Keratinocyte (primary cell): Measurements from ENCODE around the gene TCERG1L. TPM values are rescaled to one million over a fixed set of nuclear protein-coding genes. Genes with fewer than 3 reads are reported as not detected.

Experiments
- DNase-seq: peaks from one replicate; pipeline ENCODE4 v3.0.0-alpha.2; 2011; ENCODE audit warnings: low read depth, missing footprints, low spot score
- FAIRE-seq: peaks from 2 replicates; lab custom pipeline; 2011; peaks lifted over from hg19 to GRCh38; lab: Jason Lieb, UNC
- H2AFZ ChIP-seq: 2 replicates; pipeline ENCODE4 v1.6.0; 2012; ENCODE audit warnings: low read length, control low read depth, inconsistent platforms; ENCODE audit not compliant: control insufficient read depth
- H3K27ac ChIP-seq: 2 replicates; pipeline ENCODE4 v1.5.1; 2011; ENCODE audit warnings: low read length; ENCODE audit not compliant: control insufficient read depth, insufficient read depth
- H3K27me3 ChIP-seq: 3 replicates; pipeline ENCODE4 v1.6.0; 2011; ENCODE audit warnings: low read length; ENCODE audit not compliant: control insufficient read depth, insufficient read depth; ENCODE audit errors: extremely low read depth
- H3K36me3 ChIP-seq, 2 experiments: 2 replicates in 1 of 2; 3 replicates in 1 of 2; pipeline ENCODE4 v1.5.1; 2011; ENCODE audit warnings: low read length in 2 of 2, mild to moderate bottlenecking in 1 of 2; ENCODE audit not compliant: control insufficient read depth in 2 of 2, insufficient read depth in 2 of 2; ENCODE audit errors: extremely low read depth in 1 of 2
- H3K4me1 ChIP-seq: 3 replicates; pipeline ENCODE4 v1.5.1; 2011; ENCODE audit warnings: low read length; ENCODE audit not compliant: control insufficient read depth, insufficient read depth; ENCODE audit errors: extremely low read depth
- H3K4me2 ChIP-seq: 3 replicates; pipeline ENCODE4 v1.6.0; 2011; ENCODE audit warnings: low read depth, low read length; ENCODE audit not compliant: control insufficient read depth, insufficient read depth; ENCODE audit errors: extremely low read depth
- H3K4me3 ChIP-seq, 3 experiments: fragments of 200-600 bp in 1 of 3; sonication (generic) in 1 of 3; 2 replicates in 2 of 3; 3 replicates in 1 of 3; pipeline ENCODE4 v1.5.1; 2011 to 2016; ENCODE audit warnings: low read length in 3 of 3, mild to moderate bottlenecking in 3 of 3, control low read depth in 2 of 3, inconsistent platforms in 1 of 3, low read depth in 1 of 3, mixed read lengths in 1 of 3, mixed run types in 1 of 3, moderate library complexity in 1 of 3; ENCODE audit not compliant: control insufficient read depth in 2 of 3, insufficient read depth in 2 of 3; ENCODE audit errors: extremely low read depth in 1 of 3
- H3K79me2 ChIP-seq: 2 replicates; pipeline ENCODE4 v1.6.0; 2012; ENCODE audit warnings: low read length; ENCODE audit not compliant: control insufficient read depth, insufficient read depth
- H3K9ac ChIP-seq: 3 replicates; pipeline ENCODE4 v1.6.0; 2011; ENCODE audit warnings: low read length; ENCODE audit not compliant: control insufficient read depth, insufficient read depth; ENCODE audit errors: extremely low read depth
- H3K9me1 ChIP-seq: 3 replicates; pipeline ENCODE4 v1.6.0; 2011; ENCODE audit warnings: low read length; ENCODE audit not compliant: control insufficient read depth, insufficient read depth; ENCODE audit errors: extremely low read depth
- H3K9me3 ChIP-seq: 2 replicates; pipeline ENCODE4 v1.5.1; 2012; ENCODE audit warnings: low read depth, low read length; ENCODE audit not compliant: control insufficient read depth
- H4K20me1 ChIP-seq: 3 replicates; pipeline ENCODE4 v1.6.0; 2011; ENCODE audit warnings: low read length; ENCODE audit not compliant: control insufficient read depth, insufficient read depth; ENCODE audit errors: extremely low read depth
- CTCF ChIP-seq, 3 experiments: IDR thresholded peaks in 1 of 3; conservative IDR thresholded peaks in 1 of 3; optimal IDR thresholded peaks in 1 of 3; 2 replicates in 2 of 3; 3 replicates in 1 of 3; pipeline versions ENCODE3 to v1.5.1; 2011; ENCODE audit warnings: low read length in 3 of 3, mild to moderate bottlenecking in 3 of 3, moderate library complexity in 2 of 3, control low read depth in 1 of 3, inconsistent platforms in 1 of 3; ENCODE audit not compliant: insufficient read depth in 2 of 3; ENCODE audit errors: extremely low read depth in 1 of 3
- EZH2 ChIP-seq: IDR thresholded peaks from one replicate; pipeline ENCODE4 v1.6.1; 2012; ENCODE audit warnings: inconsistent platforms, mild to moderate bottlenecking, low read length, moderate library complexity
- dilution Hi-C: fragments of 300-500 bp; cut with MboI; formaldehyde crosslinking; loops from one replicate; pipeline ENCODE4 v1.7.0; 2020; ENCODE audit warnings: low sequenced_read_pairs; ENCODE audit not compliant: extremely low pct_ligation_motif_present
- polyA plus RNA-seq, 5 experiments: library from polyadenylated mRNA; depleted of rRNA in 3 of 5; stranded (reverse) in 3 of 5; stranded (forward) in 1 of 5; unstranded in 1 of 5; fragments of >200 nt; gene quantifications; 1 replicate in 1 of 5; 2 replicates in 3 of 5; 3 replicates in 1 of 5; pipeline versions ENCODE4 v1.2.1 to v1.2.3, GENCODE V29; 2011 to 2012; ENCODE audit warnings: missing spikeins in 2 of 5, low read depth in 1 of 5, low replicate concordance in 1 of 5

TCERG1L gene
- polyA plus RNA-seq, 1 donor (not counting 4 experiments of a cell fraction or from before 2014, with no cell fraction given), result not detected

DNA sequence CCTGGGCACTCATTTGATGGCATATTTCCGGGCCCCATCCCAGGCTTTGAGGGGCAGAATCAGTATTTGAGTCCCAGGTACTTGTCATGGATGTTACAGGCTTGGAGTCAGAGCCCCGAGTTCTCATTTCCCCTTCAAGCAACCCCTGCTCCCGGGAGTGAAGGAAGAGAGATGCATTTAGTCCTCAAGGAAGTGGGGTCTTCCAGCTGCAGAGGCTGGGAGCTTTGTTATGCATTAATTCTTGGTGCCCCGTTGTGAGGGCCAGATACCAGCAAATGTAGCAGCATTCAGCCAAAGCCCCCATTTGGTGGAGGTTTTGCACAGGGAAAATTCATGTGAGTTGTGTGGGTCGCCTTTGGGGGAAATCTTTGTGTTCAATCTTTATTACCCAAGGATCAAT lies 38.7 kb upstream of the TCERG1L start:
- Histone ChIP-seq H3K79me2 (no peaks in the 10 kb centered on the region), H2AFZ (no peak overlapping the region), H3K27me3 (no peaks in the 10 kb centered on the region), H3K4me1 (no peaks in the 10 kb centered on the region), H3K36me3 (no peaks in the 10 kb centered on the region), H3K4me2 (no peak overlapping the region), H3K9me3 (peaks cover 19% of the 10 kb centered on the region), H3K27ac (no peak overlapping the region), H4K20me1 (no peaks in the 10 kb centered on the region), H3K9ac (no peak overlapping the region), H3K9me1 (no peaks in the 10 kb centered on the region), H3K4me3 (no peak overlapping the region)
- TF ChIP-seq CTCF (optimal IDR thresholded peaks at IDR 0.05 in 1 of 3, IDR thresholded peaks at IDR 0.05 in 1 of 3, conservative IDR thresholded peaks at IDR 0.05 in 1 of 3; ENCODE audit: extremely low read depth in 1 of 3, insufficient read depth in 2 of 3, low read length in 3 of 3) (no peak), EZH2 (no peak)
- no peak for DNase-seq
- FAIRE-seq, result no peak
- dilution Hi-C loops, result no loop called here

DNA sequence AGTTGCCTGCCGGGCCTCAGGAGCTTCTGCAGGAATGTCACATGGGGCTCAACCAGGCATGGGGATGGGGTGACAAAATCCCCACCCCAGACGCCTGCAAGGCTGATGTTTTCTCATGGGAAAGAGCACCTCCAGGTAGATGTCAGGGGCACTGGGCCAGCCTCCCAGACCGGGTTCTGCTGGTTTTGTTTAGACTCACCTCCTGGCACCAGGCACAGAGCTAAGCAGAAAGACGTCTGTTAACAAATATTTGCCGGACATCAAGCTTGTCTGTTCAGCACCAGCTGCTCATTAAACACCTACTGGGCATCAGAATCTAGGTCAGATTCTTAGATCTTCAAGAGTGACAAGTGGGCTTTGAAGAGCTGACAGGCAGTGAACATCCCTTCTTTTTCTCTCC lies 34.9 kb upstream of the TCERG1L start:
- no peak for TF ChIP-seq EZH2
- TF ChIP-seq CTCF (optimal IDR thresholded peaks at IDR 0.05 in 1 of 3, IDR thresholded peaks at IDR 0.05 in 1 of 3, conservative IDR thresholded peaks at IDR 0.05 in 1 of 3; ENCODE audit: extremely low read depth in 1 of 3, insufficient read depth in 2 of 3, low read length in 3 of 3), result no peak
- dilution Hi-C loops, result no loop called here
- Histone ChIP-seq H4K20me1 (no peaks in the 10 kb centered on the region), H2AFZ (no peak overlapping the region), H3K27me3 (no peaks in the 10 kb centered on the region), H3K9ac (no peak overlapping the region), H3K4me2 (no peak overlapping the region), H3K9me3 (peaks cover 28% of the 10 kb centered on the region), H3K4me3 (no peak overlapping the region), H3K4me1 (no peaks in the 10 kb centered on the region), H3K36me3 (no peaks in the 10 kb centered on the region), H3K27ac (no peak overlapping the region), H3K9me1 (no peaks in the 10 kb centered on the region), H3K79me2 (no peaks in the 10 kb centered on the region)
- DNase-seq (no peak), FAIRE-seq (no peak)
